Islet of Langerhans (tissue), 1 donor: ENCODE results near the gene SPRR5.

Experiments
- FAIRE-seq: peaks from one replicate; lab custom pipeline; 2011; peaks lifted over from hg19 to GRCh38; lab: Jason Lieb, UNC

The SPRR5 gene

GRCh38 chr1:152946248-152946647, 758 bp upstream of the SPRR5 start:
- no peak for FAIRE-seq

GRCh38 chr1:152951711-152952110, 4.7 kb downstream of the SPRR5 start:
- no peak for FAIRE-seq

GRCh38 chr1:152953761-152954160, 6.8 kb downstream of the SPRR5 start:
- FAIRE-seq = no peak

GRCh38 chr1:152954436-152954835, 7.4 kb downstream of the SPRR5 start:
- no peak for FAIRE-seq

- no peak for FAIRE-seq
Observed at GRCh38 chr1:152957561-152957960, 10.6 kb downstream of the SPRR5 start.

- FAIRE-seq = no peak
Observed at GRCh38 chr1:152959273-152959672, 12.3 kb downstream of the SPRR5 start.

GRCh38 chr1:152959801-152960451, 12.9 kb downstream of the SPRR5 start:
- FAIRE-seq = no peak

GRCh38 chr1:152960452-152961044, 13.5 kb downstream of the SPRR5 start:
- FAIRE-seq = no peak

GRCh38 chr1:152961226-152961891, 14.4 kb downstream of the SPRR5 start:
- no peak for FAIRE-seq

GRCh38 chr1:152962876-152963415, 15.9 kb downstream of the SPRR5 start:
- no peak for FAIRE-seq

- no peak for FAIRE-seq
Observed at GRCh38 chr1:152964536-152964935, 17.5 kb downstream of the SPRR5 start.

- no peak for FAIRE-seq
Observed at GRCh38 chr1:152965853-152966252, 18.8 kb downstream of the SPRR5 start.

GRCh38 chr1:152967201-152967600, 20.2 kb downstream of the SPRR5 start:
- no peak for FAIRE-seq

GRCh38 chr1:152968248-152968647, 21.2 kb downstream of the SPRR5 start:
- no peak for FAIRE-seq

GRCh38 chr1:152969036-152969435, 22.0 kb downstream of the SPRR5 start:
- FAIRE-seq = no peak

GRCh38 chr1:152970495-152970894, 23.5 kb downstream of the SPRR5 start, which contains the start of gene SPRR4:
Gene SPRR4, plus strand, starts transcription at chr1:152970648. Its CDS starts 1,243 bp downstream, at chr1:152971891.
- FAIRE-seq = no peak

- FAIRE-seq = no peak
Observed at GRCh38 chr1:152972196-152972886, 25.3 kb downstream of the SPRR5 start.

- FAIRE-seq = no peak
Observed at GRCh38 chr1:152976688-152977087, 29.7 kb downstream of the SPRR5 start.

- no peak for FAIRE-seq
Observed at GRCh38 chr1:152977614-152978013, 30.6 kb downstream of the SPRR5 start.

GRCh38 chr1:152980676-152981075, 33.7 kb downstream of the SPRR5 start:
- FAIRE-seq = no peak

GRCh38 chr1:152981146-152981871, 34.3 kb downstream of the SPRR5 start:
- FAIRE-seq = no peak

- FAIRE-seq = no peak
Observed at GRCh38 chr1:152982076-152982475, 35.1 kb downstream of the SPRR5 start.
